Measurements from ENCODE around the gene AKAP12.

The AKAP12 gene

GRCh38 chr6:151389618-151390275 is 150.0 kb downstream of the AKAP12 start:
- no peaks in the 10 kb centered on the region for H3K9me3 ChIP-seq (ENCODE audit: control insufficient read depth, insufficient read depth, low read length)
- H3K9ac ChIP-seq (ENCODE audit: low read depth, low read length) = peak overlapping the region; percentile 98
- peaks cover 12% of the 10 kb centered on the region; the same call in 1 of the 2 replicates for H3K4me1 ChIP-seq (ENCODE audit: insufficient read depth, low read length)
- peaks cover 2% of the 10 kb centered on the region; the same call in 1 of the 2 replicates for H3K36me3 ChIP-seq (ENCODE audit: insufficient read depth, low read length)

- H3K4me1 ChIP-seq (ENCODE audit: insufficient read depth, low read length) = peaks cover 14% of the 10 kb centered on the region; the same call in 1 of the 2 replicates
- peaks cover 2% of the 10 kb centered on the region; the same call in 1 of the 2 replicates for H3K36me3 ChIP-seq (ENCODE audit: insufficient read depth, low read length)
- H3K9ac ChIP-seq (ENCODE audit: low read depth, low read length) = peak overlapping the region; percentile 98
- H3K9me3 ChIP-seq (ENCODE audit: control insufficient read depth, insufficient read depth, low read length) = no peaks in the 10 kb centered on the region
Measured at GRCh38 chr6:151390276-151390850, 150.6 kb downstream of the AKAP12 start.

- H3K4me1 ChIP-seq (ENCODE audit: insufficient read depth, low read length) = peaks cover 15% of the 10 kb centered on the region; the same call in 1 of the 2 replicates
- H3K36me3 ChIP-seq (ENCODE audit: insufficient read depth, low read length) = peaks cover 2% of the 10 kb centered on the region; the same call in 1 of the 2 replicates
- H3K9ac ChIP-seq (ENCODE audit: low read depth, low read length) = peak overlapping the region; percentile 98
- H3K9me3 ChIP-seq (ENCODE audit: control insufficient read depth, insufficient read depth, low read length) = no peaks in the 10 kb centered on the region
Measured at GRCh38 chr6:151390851-151391470, 151.2 kb downstream of the AKAP12 start.

GRCh38 chr6:151391471-151392413 is 152.0 kb downstream of the AKAP12 start, which contains the start of gene ZBTB2:
Gene ZBTB2 (minus strand): TSS chr6:151391559. CDS start chr6:151373637, 17,922 bp downstream.
- Histone ChIP-seq H3K4me1 (ENCODE audit: insufficient read depth, low read length) (peaks cover 15% of the 10 kb centered on the region; the same call in 1 of the 2 replicates), H3K36me3 (ENCODE audit: insufficient read depth, low read length) (peaks cover 2% of the 10 kb centered on the region; the same call in 1 of the 2 replicates), H3K9ac (ENCODE audit: low read depth, low read length) (peak within 1 kb of the TSS; percentile 98), H3K9me3 (ENCODE audit: control insufficient read depth, insufficient read depth, low read length) (no peaks in the 10 kb centered on the region)

GRCh38 chr6:151392427-151392826 is 152.7 kb downstream of the AKAP12 start:
- no peaks in the 10 kb centered on the region for H3K9me3 ChIP-seq (ENCODE audit: control insufficient read depth, insufficient read depth, low read length)
- peaks cover 2% of the 10 kb centered on the region; the same call in 1 of the 2 replicates for H3K36me3 ChIP-seq (ENCODE audit: insufficient read depth, low read length)
- peaks cover 15% of the 10 kb centered on the region; the same call in 1 of the 2 replicates for H3K4me1 ChIP-seq (ENCODE audit: insufficient read depth, low read length)
- peak overlapping the region; percentile 71 for H3K9ac ChIP-seq (ENCODE audit: low read depth, low read length)

- peaks cover 2% of the 10 kb centered on the region; the same call in 1 of the 2 replicates for H3K36me3 ChIP-seq (ENCODE audit: insufficient read depth, low read length)
- H3K9ac ChIP-seq (ENCODE audit: low read depth, low read length) = no peak overlapping the region
Measured at GRCh38 chr6:151393410-151393809, 153.6 kb downstream of the AKAP12 start.

GRCh38 chr6:151399679-151400078 is 159.9 kb downstream of the AKAP12 start:
- no peak overlapping the region for H3K9ac ChIP-seq (ENCODE audit: low read depth, low read length)

More at GRCh38 chr6:151393410-151393809, 153.6 kb downstream of the AKAP12 start:
- Histone ChIP-seq H3K4me1 (ENCODE audit: insufficient read depth, low read length) (peaks cover 15% of the 10 kb centered on the region; the same call in 1 of the 2 replicates), H3K9me3 (ENCODE audit: control insufficient read depth, insufficient read depth, low read length) (no peaks in the 10 kb centered on the region)

GRCh38 chr6:151400473-151400872 is 160.7 kb downstream of the AKAP12 start:
- no peak overlapping the region for H3K9ac ChIP-seq (ENCODE audit: low read depth, low read length)
- no peaks in the 10 kb centered on the region for H3K36me3 ChIP-seq (ENCODE audit: insufficient read depth, low read length)
- no peaks in the 10 kb centered on the region for H3K4me1 ChIP-seq (ENCODE audit: insufficient read depth, low read length)
- H3K9me3 ChIP-seq (ENCODE audit: control insufficient read depth, insufficient read depth, low read length) = no peaks in the 10 kb centered on the region

More at GRCh38 chr6:151399679-151400078, 159.9 kb downstream of the AKAP12 start:
- Histone ChIP-seq H3K36me3 (ENCODE audit: insufficient read depth, low read length) (no peaks in the 10 kb centered on the region), H3K9me3 (ENCODE audit: control insufficient read depth, insufficient read depth, low read length) (no peaks in the 10 kb centered on the region), H3K4me1 (ENCODE audit: insufficient read depth, low read length) (0 out of 2 replicates have a peak, but pooled peaks cover 3% of the 10 kb centered on the region)

- no peak overlapping the region for H3K9ac ChIP-seq (ENCODE audit: low read depth, low read length)
- H3K9me3 ChIP-seq (ENCODE audit: control insufficient read depth, insufficient read depth, low read length) = no peaks in the 10 kb centered on the region
- no peaks in the 10 kb centered on the region for H3K4me1 ChIP-seq (ENCODE audit: insufficient read depth, low read length)
- H3K36me3 ChIP-seq (ENCODE audit: insufficient read depth, low read length) = no peaks in the 10 kb centered on the region
Measured at GRCh38 chr6:151402228-151402627, 162.5 kb downstream of the AKAP12 start.

- H3K9me3 ChIP-seq (ENCODE audit: control insufficient read depth, insufficient read depth, low read length) = no peaks in the 10 kb centered on the region
- no peaks in the 10 kb centered on the region for H3K4me1 ChIP-seq (ENCODE audit: insufficient read depth, low read length)
- H3K36me3 ChIP-seq (ENCODE audit: insufficient read depth, low read length) = no peaks in the 10 kb centered on the region
- H3K9ac ChIP-seq (ENCODE audit: low read depth, low read length) = no peak overlapping the region
Measured at GRCh38 chr6:151403919-151404308, 164.1 kb downstream of the AKAP12 start.
